HG03135 (cell line): ENCODE results near the gene MIR17HG.

Experiments used
- ATAC-seq: cut with Tn5 transposase; IDR thresholded peaks from one replicate; pipeline ENCODE4 v1.9.1; 2021; ENCODE audit warnings: mild to moderate bottlenecking, moderate library complexity; ENCODE audit not compliant: unreplicated experiment

Gene MIR17HG

DNA sequence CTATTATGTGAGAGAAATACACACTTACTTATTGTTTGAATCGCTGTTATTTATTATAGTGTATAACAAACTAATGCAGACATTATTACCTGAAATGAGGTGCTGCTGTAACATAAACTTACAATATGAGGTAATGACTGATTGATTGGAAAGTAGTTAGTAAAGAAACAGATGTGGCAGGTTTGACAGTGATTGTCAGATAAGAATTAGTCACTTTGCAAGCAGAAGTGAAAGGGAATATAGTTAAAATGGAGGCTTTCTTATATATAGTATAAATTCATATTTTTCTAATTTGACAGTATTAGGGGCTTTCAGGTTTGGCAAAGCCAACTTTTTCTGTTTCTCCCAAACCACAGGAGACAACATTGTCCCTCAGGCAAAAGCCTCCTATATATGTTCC lies 20.6 kb downstream of the MIR17HG start:
- ATAC-seq, result peak; percentile 41

DNA sequence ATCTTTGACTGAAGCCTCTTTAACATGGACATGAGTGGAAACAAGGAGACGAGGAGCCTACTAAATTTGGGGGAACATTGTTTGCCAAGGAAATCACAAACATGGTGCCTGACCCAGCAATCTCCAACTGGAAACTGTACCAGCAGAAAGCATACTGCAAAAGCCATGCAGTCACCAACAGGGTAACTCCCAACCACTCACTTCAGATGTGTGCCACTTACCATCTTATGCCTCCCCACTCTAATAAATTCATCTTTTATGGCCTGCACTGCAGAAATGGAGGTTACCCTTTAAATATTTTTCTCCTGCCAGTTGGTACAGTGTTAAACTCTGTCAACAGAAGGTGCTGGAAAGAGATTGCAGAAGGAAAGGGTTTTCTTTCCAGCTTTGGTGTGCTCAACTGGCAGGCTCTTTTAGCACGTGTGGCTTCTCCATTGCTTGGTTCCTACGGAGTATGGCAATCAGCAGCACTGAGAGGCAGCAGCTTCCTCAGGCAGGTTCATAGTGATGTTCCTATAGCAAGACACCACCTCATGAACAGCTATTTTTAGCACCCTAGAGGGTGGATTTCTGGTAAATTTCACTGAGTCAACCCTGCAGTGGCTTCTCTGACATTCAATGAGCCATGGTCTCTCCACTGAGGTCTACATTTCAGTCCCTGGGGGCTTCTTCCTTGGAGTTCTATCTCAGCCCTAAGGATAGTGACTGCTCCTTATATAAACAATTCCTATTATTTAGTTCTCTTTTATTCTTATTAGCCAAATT lies 21.4 kb downstream of the MIR17HG start:
- ATAC-seq, result no peak

DNA sequence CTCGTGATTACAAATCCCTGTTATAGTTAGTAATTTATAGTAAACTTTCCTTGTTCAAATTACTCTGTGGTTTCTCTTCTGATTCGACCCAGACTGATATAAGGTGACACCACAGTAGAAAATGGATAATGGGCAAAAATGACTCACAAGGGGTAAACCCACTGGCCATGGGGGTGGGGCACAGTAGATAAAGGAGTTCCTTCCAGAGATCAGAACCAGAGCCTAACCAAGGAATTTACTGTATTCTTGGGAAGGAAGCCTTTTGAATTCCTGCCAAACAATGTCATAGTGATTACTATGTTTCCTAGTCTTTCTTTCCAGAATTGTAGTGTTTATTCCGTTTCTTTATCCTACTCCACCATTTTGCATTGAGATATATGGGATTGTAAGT lies 21.9 kb downstream of the MIR17HG start:
- ATAC-seq, result no peak

DNA sequence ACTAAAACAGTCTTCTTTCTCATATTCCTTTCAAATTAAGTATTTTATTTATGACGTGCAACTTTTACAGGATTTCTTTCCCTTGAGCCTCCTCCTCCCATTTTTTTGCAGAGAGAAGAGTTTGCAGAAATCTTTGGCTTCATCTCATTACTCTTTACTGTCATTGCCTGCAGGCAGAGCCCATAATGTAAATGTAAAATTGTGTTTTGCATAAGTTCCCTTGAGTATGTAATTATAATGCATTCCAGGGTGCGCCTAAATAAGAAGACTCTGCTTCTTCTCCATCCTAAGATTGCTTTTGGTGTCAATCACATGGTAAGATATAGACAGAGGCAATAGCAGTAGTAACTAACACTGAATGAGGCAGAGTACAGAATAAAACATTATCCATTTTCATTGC lies 23.0 kb downstream of the MIR17HG start:
- no peak for ATAC-seq

DNA sequence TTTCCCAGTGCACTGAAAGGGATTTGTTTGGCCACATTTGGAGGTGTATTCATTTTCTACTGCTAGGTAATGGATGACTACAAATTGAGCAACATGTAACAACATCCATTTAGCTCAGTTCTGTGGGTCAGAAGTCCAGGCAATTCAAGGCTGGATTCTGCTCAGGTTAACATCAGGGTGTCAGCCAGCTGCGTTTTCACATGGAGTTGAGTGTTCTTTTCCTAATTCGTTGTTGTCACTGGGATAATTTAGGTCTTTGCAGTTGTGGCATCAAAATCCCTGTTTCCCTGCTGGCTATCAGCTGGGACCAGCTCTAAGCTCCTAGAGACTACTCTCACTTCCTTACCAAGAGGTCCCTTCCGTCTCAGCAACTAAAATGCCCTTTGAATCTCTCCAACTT lies 25.4 kb downstream of the MIR17HG start:
- ATAC-seq, result no peak

DNA sequence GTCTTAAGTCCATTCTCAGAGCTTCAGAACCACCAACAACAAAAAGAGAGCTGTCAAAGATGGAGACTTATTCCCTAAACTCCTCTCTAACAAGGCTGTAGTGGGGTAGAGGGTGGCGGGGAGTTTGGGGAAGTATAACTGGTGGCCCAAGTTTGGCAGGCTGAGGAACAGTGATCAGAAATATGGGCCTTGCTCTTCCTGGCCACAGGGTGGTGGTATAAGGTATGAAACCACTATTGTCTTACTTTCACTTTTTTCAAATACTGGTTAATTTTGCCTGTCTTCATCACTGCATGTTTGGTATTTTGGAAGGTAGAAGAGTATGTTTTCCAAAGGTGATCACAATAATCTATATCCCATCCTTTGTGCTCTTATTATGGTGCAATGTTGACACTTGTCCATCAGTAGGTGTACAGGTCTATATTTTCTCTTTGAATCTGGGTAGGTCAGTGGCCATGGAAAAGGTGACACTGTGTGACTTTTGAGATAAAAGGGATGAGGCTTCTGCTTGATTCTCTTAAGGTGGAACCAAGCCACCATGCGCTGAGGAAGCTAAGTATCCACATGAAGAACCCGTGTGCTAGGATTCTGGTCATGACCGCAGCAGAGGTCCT lies 27.7 kb downstream of the MIR17HG start:
- peak; percentile 98 for ATAC-seq

DNA sequence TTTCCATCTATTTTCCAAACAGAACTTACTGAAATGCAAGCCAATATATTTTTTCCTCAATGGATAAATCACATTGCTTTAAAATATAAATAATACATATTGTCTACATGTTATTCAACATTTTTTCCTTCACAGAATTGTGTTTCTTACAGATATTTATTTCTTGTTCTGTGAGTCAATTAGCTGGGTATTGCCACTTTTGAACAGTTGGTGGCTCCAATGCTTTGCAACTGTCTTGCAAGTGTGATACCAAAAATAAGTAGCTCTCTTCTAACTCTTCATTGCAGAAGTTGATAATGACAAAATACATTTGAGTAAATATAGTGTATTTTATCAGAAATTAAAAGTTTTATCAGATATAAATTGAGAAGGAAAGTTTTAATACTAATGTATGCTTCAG lies 33.9 kb downstream of the MIR17HG start:
- ATAC-seq, result no peak

DNA sequence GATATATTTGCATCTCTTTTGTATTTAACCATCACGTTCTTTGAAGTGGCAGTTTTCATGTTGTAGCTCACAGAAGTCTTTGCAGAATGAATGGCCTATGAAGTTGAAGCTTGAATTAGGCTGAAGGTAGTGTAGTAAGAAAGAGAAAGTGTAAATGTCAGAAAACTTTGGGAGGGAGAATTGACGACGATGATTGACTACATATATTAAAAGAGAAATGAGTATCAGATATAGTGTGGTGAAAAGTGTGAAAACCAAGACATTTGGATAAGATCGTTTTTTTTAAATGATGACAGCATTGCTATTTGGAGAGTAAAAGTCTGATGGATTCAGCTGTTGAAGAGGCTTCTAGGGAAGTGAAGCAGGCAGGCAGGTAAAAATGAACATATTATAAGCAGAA lies 36.3 kb downstream of the MIR17HG start:
- no peak for ATAC-seq

DNA sequence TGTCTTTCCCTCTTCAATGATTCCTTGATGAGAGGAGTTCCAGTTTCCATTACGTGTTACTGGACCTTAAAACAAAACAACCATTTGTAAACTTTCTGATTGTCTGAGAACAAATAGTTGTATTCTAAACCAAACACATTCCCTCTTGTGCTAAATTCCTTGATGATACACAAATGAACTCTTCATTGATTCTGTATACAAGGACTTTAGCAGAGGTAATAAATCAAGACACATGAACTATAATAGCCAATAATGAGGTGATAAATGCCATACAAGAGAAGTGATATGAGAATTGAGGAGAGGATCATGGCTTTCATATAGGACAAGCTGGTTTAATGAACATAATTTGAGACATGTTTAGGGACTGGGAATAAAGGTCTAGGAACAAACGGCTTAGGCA lies 37.4 kb downstream of the MIR17HG start:
- no peak for ATAC-seq

DNA sequence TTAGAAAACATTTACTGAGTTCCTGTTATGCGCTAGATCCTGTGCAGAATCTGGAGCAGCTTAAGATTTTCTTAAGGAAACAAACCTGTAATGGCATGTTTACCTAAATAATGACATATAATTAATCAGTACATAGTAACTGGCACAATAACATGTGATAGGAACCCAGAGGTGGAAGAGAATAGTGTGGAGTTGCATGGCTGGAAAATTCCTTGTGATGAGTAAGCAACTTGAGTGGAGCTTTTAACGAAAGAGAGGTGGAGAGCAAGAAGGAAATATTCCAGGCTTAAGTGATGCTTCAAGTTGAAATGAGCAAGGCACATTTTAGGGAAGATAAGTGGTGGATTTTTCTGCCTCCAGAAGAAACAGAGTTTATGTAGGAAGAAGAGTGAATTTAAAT lies 41.7 kb downstream of the MIR17HG start:
- no peak for ATAC-seq

DNA sequence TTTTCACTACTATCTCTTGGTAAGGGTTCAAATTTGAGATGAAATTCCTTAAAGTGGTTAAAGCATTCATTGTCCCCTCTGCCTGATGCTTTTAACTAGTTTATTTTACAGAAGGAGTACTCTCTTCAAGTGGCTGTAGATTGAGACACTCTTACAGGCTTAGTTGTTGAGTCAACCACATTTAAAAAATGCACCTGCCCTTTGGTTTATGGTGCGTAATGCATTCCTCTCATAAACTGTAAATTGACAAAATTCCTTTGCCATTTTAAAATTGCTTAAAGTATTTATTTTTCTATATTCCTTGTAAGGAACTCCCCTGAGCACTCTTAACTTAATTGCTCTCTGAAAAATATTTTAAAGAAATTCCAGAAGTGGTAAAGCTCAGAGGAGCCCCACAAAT lies 50.1 kb downstream of the MIR17HG start:
- no peak for ATAC-seq

DNA sequence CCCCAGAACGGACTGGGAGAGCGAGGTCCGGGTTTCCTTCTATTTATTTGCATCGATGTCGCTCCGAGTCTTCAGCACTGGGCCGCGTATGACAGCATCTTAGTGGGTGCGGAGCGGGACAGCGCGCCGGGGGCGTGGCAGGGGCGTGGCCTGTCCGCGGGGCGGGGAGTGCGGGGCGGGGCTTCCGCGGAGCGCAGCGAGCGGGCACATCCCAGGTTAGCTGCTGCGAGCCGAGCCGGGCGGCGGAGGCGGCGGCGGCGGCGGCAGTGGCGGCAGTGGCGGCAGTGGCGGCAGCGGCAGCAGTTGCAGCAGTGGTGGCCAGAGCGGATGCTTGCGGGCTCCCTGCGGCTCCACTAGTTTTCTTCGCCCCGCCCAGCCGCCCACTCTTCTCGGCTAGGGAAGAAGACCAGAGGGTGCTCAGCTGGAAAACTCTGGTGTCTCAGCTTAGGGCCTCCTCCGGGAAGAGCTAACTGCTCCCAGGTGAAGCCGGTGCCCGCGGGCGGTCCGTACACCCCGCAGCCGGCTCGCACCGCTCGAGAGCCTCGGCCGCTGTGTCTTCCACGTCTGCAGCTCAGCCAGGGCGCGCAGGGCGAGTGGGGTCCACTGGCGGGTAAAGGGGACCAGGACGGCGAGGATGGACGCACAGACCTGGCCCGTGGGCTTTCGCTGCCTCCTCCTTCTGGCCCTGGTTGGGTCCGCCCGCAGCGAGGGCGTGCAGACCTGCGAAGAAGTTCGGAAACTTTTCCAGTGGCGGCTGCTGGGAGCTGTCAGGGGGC lies 51.1 kb downstream of the MIR17HG start, which contains the start of gene GPC5:
TSS of gene GPC5 (plus strand) at position 209 of the 776 bp plus-strand sequence.
- ATAC-seq, result peak; percentile 98

DNA sequence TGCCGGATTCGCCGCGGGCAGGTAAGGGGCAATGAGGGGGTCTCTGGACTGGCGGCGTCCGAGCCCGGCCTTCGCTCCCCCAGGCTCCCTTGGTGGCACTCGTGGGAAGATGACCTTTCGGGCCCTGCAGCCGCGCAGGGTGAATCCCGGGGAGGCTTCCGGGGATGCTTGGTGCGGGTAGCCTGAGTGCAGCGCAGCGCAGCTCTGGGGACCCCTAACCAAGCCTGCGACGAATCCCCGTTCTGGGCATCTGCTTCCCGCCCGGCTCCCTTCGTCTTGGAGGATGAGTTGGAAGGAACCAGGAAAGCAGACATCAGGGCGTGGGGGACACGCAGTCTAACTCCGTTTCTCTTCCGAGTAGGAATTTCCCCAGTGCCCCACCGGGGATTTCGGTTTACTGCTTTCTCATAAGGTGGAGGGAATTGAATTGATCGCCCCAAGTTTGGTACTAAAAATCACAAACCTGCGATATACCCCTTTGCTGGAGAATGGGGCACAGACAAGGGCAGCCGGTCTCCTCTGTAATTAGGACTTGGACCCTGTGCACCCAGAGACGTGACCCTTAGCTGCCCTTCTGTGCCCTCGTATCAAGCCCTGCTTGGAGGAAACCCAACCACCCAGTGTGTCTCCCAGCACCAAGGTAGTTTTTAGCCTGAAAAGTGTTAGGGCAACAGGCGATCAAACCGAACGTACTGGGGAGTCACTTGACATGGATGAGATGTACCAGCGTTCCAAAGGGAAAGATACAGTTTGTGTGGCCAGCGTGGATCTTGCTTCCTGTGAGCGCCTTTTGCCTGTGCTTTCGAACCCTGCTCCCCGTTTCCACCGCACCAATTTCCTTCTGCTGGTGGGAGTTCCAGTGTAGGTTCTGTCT lies 51.9 kb downstream of the MIR17HG start:
- peak; percentile 9 for ATAC-seq

DNA sequence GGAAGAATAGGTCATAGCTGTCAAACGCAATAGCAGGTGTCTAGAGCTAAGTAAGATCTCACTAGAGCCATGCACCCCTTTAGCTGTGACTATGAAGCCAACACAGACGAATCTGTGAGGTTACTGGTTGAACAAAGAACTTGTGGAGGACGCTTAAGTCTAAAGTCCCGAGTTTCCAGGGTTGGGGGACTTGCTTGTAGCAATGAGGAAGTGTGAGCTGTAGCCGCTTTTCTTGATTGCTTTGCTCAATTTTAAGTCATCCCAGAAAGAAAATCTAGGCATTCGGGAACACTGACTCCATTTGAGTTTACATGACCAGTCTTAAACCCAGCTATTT lies 52.5 kb downstream of the MIR17HG start:
- ATAC-seq, result no peak

DNA sequence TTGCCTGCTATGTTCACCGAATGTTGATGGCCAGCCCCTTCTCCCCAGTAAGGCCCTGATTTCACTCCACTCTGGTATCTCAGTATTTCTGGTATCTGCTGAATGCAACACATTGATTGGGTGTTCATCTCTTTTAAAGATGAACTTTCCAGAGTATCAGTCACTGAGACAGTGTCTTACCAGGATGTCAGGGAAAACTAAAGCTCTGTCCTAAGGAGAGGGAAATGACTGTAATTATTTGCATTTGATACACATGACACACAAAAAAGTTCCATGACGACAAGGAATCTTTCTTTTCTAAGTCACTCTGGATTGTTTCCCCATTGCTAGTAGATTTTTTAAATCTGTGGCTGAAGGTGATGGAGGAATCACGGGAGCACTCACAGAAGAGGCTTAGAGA lies 53.2 kb downstream of the MIR17HG start:
- no peak for ATAC-seq

DNA sequence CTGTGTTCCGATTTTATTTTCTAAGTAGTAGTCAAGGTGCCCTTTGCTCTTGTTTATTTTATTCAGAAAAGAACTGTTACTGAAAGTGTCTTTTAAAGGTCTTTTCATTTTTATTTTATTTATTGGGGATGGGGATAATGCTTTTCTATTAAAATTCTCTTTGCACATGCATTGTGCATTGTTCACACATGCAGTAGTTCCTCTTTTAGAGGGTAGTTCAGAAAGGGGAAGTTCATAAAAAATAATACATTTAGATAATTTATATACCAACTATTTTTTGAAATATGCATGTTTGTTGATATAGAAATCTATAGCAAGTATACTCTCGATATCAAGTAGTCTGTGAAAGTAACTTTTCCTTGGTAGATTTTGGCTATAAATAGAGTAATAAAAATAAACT lies 54.4 kb downstream of the MIR17HG start:
- ATAC-seq, result no peak
